Muscle of back (tissue), 11 donors: ENCODE measurements around the gene RNF150. TPM values are rescaled to one million over a fixed set of nuclear protein-coding genes. Genes with fewer than 3 reads are reported as not detected.
"Not testable (repeated sequence)": the region's sequence is repeated elsewhere in the genome, so short reads cannot be mapped to it uniquely, and the experiment has no call there.

Experiments
- DNase-seq, 3 donors: peaks; one replicate each; pipeline versions ENCODE4 v3.0.0 to v3.0.0-alpha.2; 2013
- polyA plus RNA-seq, 10 donors: library from polyadenylated mRNA; unstranded; fragments of 120-200 nt; gene quantifications; one replicate each; pipeline ENCODE4 v1.2.1, GENCODE V29; 2013; ENCODE audit not compliant: insufficient read length in 10 of 10

Gene RNF150
- polyA plus RNA-seq, 10 donors: 30.4 to 43.4 (median 38.0) TPM

GRCh38 chr4:140837736-140838135, 295.5 kb downstream of the RNF150 start:
- DNase-seq: no peak

GRCh38 chr4:140834839-140835495, 298.3 kb downstream of the RNF150 start:
- DNase-seq: no peak

- DNase-seq: no peak
Measured at GRCh38 chr4:140833280-140833679, 300.0 kb downstream of the RNF150 start.

- DNase-seq: no peak
Measured at GRCh38 chr4:140829825-140830224, 303.4 kb downstream of the RNF150 start.

- DNase-seq: no peak
Measured at GRCh38 chr4:140826701-140827027, 306.6 kb downstream of the RNF150 start.

GRCh38 chr4:140820520-140820919, 312.7 kb downstream of the RNF150 start:
- DNase-seq: not testable (repeated sequence)

GRCh38 chr4:140819610-140820009, 313.7 kb downstream of the RNF150 start:
- no peak for DNase-seq

GRCh38 chr4:140818433-140818832, 314.8 kb downstream of the RNF150 start:
- no peak for DNase-seq

- no peak for DNase-seq
Measured at GRCh38 chr4:140816806-140817510, 316.3 kb downstream of the RNF150 start.

GRCh38 chr4:140813804-140814203, 319.5 kb downstream of the RNF150 start:
- no peak for DNase-seq

GRCh38 chr4:140812916-140813315, 320.4 kb downstream of the RNF150 start:
- DNase-seq: no peak

- DNase-seq: no peak
Measured at GRCh38 chr4:140811429-140811828, 321.8 kb downstream of the RNF150 start.

- DNase-seq: not testable (repeated sequence)
Measured at GRCh38 chr4:140810591-140811169, 322.6 kb downstream of the RNF150 start.

Other genes starting within 250 kb of the RNF150 start
- gene ZNF330, start 87.4 kb upstream of the RNF150 start, polyA plus RNA-seq: 10 to 100 TPM; 32.2 to 40.2 (median 37.2) TPM